OCI-LY7 (cell line): Measurements from ENCODE around the gene HNRNPD.

Source experiments
- EZH2phosphoT487 ChIP-seq: fragments of 200-600 bp; sonication (generic); IDR thresholded peaks from 2 replicates; pipeline ENCODE4 v1.6.1; 2018; ENCODE audit warnings: low read depth, borderline replicate concordance, mild to moderate bottlenecking, mixed run types, antibody characterized with exemption, low read length, moderate library complexity, mixed read lengths
- TF ChIP-seq, protein P1 (sequence below): fragments of 200-600 bp; sonication (generic); conservative IDR thresholded peaks from 2 replicates; pipeline ENCODE4 v1.5.1; 2014; ENCODE audit warnings: mild to moderate bottlenecking, antibody characterized with exemption, low read length, moderate library complexity, mixed read lengths

DNA sequence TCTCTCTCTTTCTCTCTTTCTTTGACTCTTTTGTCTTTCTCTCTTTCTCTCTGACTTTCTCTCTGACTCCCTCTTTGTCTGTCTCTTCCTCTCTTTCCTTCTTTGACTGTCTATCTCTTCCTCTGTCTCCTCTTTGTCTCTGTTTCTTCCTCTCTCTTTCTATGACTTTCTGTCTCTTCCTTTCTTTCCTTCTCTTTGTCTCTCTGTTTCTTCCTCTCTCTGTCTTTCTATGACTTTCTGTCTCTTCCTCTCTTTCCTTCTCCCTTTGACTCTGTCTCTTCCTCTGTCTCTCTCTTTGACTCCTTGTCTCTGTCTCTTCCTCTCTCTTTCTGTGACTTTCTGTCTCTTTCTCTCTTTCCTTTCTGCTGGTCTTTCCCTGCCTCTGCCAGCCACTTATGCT lies 38.7 kb downstream of the HNRNPD start:
- TF ChIP-seq, protein P1, sequence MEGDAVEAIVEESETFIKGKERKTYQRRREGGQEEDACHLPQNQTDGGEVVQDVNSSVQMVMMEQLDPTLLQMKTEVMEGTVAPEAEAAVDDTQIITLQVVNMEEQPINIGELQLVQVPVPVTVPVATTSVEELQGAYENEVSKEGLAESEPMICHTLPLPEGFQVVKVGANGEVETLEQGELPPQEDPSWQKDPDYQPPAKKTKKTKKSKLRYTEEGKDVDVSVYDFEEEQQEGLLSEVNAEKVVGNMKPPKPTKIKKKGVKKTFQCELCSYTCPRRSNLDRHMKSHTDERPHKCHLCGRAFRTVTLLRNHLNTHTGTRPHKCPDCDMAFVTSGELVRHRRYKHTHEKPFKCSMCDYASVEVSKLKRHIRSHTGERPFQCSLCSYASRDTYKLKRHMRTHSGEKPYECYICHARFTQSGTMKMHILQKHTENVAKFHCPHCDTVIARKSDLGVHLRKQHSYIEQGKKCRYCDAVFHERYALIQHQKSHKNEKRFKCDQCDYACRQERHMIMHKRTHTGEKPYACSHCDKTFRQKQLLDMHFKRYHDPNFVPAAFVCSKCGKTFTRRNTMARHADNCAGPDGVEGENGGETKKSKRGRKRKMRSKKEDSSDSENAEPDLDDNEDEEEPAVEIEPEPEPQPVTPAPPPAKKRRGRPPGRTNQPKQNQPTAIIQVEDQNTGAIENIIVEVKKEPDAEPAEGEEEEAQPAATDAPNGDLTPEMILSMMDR, result no peak
- no peak for TF ChIP-seq EZH2phosphoT487
